GM23338 (cell line): ENCODE measurements around the gene C17orf50.

Experiments
- CREB1 ChIP-seq: fragments of 250-450 bp; sonication (Bioruptor Pico); IDR thresholded peaks from 2 replicates; pipeline ENCODE4 v1.5.0; 2020; ENCODE audit warnings: low read depth, mild to moderate bottlenecking, moderate library complexity
- EZH2 ChIP-seq: fragments of 200-600 bp; sonication (generic); IDR thresholded peaks from one replicate; pipeline ENCODE4 v1.8.0; 2017; ENCODE audit warnings: antibody characterized with exemption, mild to moderate bottlenecking, low read depth; ENCODE audit not compliant: unreplicated experiment
- EZH2phosphoT487 ChIP-seq: fragments of 200-600 bp; sonication (generic); IDR thresholded peaks from one replicate; pipeline ENCODE4 v1.8.1; 2018; ENCODE audit warnings: antibody characterized with exemption; ENCODE audit not compliant: unreplicated experiment
- POLR2AphosphoS5 ChIP-seq: IDR thresholded peaks from 2 replicates; pipeline ENCODE4 v1.6.1; 2016; ENCODE audit warnings: antibody characterized with exemption, low read depth
- STAT1 ChIP-seq: IDR thresholded peaks from one replicate; pipeline ENCODE4 v1.6.1; 2016; ENCODE audit warnings: antibody characterized with exemption; ENCODE audit not compliant: unreplicated experiment
- ZNF114 ChIP-seq: fragments of 250-450 bp; sonication (Bioruptor Pico); IDR thresholded peaks from 2 replicates; pipeline ENCODE4 v1.5.0; 2020; ENCODE audit warnings: mild to moderate bottlenecking, moderate library complexity
- TF ChIP-seq, protein P1 (sequence below), 2 experiments: fragments of 200-600 bp in 1 of 2; sonication (generic) in 1 of 2; conservative IDR thresholded peaks; 2 replicates each; pipeline versions ENCODE4 v1.5.1 to v1.6.1; 2016 to 2017; ENCODE audit warnings: antibody characterized with exemption in 2 of 2, low read depth in 2 of 2, mild to moderate bottlenecking in 2 of 2, moderate library complexity in 1 of 2
- TF ChIP-seq, protein P2 (sequence below): IDR thresholded peaks from 2 replicates; pipeline ENCODE4 v1.6.1; 2016; ENCODE audit warnings: antibody characterized with exemption

DNA sequence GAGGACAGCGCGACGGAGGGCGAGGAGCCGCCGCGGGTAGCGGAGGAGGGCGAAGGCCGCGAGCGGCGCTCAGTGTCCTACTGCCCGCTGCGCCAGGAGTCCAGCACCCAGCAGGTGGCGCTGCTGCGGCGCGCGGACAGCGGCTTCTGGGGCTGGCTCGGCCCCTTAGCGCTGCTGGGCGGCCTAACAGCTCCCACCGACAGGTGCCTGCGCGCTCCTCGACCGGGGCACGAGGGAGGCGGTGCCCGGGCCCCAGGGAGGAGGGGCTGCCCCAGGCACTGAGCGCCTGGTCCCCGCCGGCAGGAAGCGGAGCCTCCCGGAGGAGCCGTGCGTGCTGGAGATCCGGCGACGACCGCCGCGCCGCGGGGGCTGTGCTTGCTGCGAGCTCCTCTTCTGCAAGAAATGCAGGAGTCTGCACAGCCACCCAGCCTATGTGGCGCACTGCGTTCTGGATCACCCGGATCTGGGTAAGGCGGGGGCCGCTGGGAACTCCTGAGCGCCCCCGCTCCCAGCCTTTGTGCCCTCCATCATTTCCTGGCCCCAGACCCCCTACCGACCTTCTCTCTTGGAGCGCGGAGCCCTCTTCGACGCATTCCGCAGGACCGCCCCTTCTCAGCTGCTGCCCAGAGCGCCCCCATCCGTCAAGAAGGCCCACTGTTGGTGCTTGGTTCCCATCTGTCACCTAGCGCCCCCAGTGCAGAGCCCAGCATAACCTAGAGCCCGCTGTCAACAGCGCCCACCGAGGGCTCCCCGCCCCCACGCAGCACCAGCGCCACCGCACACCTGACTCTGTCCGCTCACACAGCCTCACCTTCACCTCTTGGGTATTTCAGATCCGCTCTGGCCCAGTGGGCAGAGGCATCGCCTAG, 3.7 kb downstream of the C17orf50 start:
- TF ChIP-seq, protein P1, sequence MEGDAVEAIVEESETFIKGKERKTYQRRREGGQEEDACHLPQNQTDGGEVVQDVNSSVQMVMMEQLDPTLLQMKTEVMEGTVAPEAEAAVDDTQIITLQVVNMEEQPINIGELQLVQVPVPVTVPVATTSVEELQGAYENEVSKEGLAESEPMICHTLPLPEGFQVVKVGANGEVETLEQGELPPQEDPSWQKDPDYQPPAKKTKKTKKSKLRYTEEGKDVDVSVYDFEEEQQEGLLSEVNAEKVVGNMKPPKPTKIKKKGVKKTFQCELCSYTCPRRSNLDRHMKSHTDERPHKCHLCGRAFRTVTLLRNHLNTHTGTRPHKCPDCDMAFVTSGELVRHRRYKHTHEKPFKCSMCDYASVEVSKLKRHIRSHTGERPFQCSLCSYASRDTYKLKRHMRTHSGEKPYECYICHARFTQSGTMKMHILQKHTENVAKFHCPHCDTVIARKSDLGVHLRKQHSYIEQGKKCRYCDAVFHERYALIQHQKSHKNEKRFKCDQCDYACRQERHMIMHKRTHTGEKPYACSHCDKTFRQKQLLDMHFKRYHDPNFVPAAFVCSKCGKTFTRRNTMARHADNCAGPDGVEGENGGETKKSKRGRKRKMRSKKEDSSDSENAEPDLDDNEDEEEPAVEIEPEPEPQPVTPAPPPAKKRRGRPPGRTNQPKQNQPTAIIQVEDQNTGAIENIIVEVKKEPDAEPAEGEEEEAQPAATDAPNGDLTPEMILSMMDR (conservative IDR thresholded peaks at IDR 0.05; ENCODE audit: low read depth in 2 of 2): peak; percentile 62 to 93
- TF ChIP-seq, protein P2, sequence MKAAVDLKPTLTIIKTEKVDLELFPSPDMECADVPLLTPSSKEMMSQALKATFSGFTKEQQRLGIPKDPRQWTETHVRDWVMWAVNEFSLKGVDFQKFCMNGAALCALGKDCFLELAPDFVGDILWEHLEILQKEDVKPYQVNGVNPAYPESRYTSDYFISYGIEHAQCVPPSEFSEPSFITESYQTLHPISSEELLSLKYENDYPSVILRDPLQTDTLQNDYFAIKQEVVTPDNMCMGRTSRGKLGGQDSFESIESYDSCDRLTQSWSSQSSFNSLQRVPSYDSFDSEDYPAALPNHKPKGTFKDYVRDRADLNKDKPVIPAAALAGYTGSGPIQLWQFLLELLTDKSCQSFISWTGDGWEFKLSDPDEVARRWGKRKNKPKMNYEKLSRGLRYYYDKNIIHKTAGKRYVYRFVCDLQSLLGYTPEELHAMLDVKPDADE: peak; percentile 22; the same call in 1 of the 2 replicates
- TF ChIP-seq POLR2AphosphoS5: peak; percentile 53; the same call in 1 of the 2 replicates
- TF ChIP-seq STAT1: no peak
- peak; percentile 27; the same call in 1 of the 2 replicates for TF ChIP-seq CREB1 (CRISPR knock-in tag)
- TF ChIP-seq ZNF114 (CRISPR knock-in tag): no peak
- TF ChIP-seq EZH2: no peak
- no peak for TF ChIP-seq EZH2phosphoT487
